ENCODE results near the gene ZRSR2. TPM values are rescaled to one million over a fixed set of nuclear protein-coding genes. Genes with fewer than 3 reads are reported as not detected.
"Not testable (repeated sequence)": the region's sequence is repeated elsewhere in the genome, so short reads cannot be mapped to it uniquely, and the experiment has no call there.

ZRSR2 gene
- polyA plus RNA-seq (ENCODE audit: insufficient read length in 4 of 4) = 10 to 100 TPM; 12.3 to 19.9 (median 16.3) TPM

- DNase-seq (ENCODE audit: low read depth in 4 of 4, low spot score in 2 of 4) = peak; percentile 43 to 62 (median 58)
Observed at GRCh38 chrX:15789979-15790768, at the start of gene ZRSR2. Gene ZRSR2 (plus strand): TSS chrX:15790484. CDS start chrX:15790496, 12 bp downstream.

- DNase-seq (ENCODE audit: low read depth in 4 of 4, low spot score in 2 of 4) = no peak
Observed at GRCh38 chrX:15744181-15744867, 46.0 kb upstream of the ZRSR2 start.

GRCh38 chrX:15745179-15745578 is 45.1 kb upstream of the ZRSR2 start:
- DNase-seq (ENCODE audit: low read depth in 4 of 4, low spot score in 2 of 4) = no peak

- not testable (repeated sequence) for DNase-seq (ENCODE audit: low read depth in 4 of 4, low spot score in 2 of 4)
Observed at GRCh38 chrX:15746651-15747050, 43.6 kb upstream of the ZRSR2 start.

- DNase-seq (ENCODE audit: low read depth in 4 of 4, low spot score in 2 of 4) = no peak
Observed at GRCh38 chrX:15747626-15748173, 42.6 kb upstream of the ZRSR2 start.

- DNase-seq (ENCODE audit: low read depth in 4 of 4, low spot score in 2 of 4) = no peak
Observed at GRCh38 chrX:15748841-15749240, 41.4 kb upstream of the ZRSR2 start.

- DNase-seq (ENCODE audit: low read depth in 4 of 4, low spot score in 2 of 4) = no peak
Observed at GRCh38 chrX:15749642-15750610, 40.4 kb upstream of the ZRSR2 start.

- no peak for DNase-seq (ENCODE audit: low read depth in 4 of 4, low spot score in 2 of 4)
Observed at GRCh38 chrX:15750611-15751154, 39.6 kb upstream of the ZRSR2 start.

GRCh38 chrX:15751155-15751819 is 39.0 kb upstream of the ZRSR2 start:
- DNase-seq (ENCODE audit: low read depth in 4 of 4, low spot score in 2 of 4) = no peak

GRCh38 chrX:15755091-15755490 is 35.2 kb upstream of the ZRSR2 start:
- DNase-seq (ENCODE audit: low read depth in 4 of 4, low spot score in 2 of 4) = no peak

GRCh38 chrX:15758140-15758539 is 32.1 kb upstream of the ZRSR2 start:
- no peak for DNase-seq (ENCODE audit: low read depth in 4 of 4, low spot score in 2 of 4)

GRCh38 chrX:15759886-15760285 is 30.4 kb upstream of the ZRSR2 start:
- DNase-seq (ENCODE audit: low read depth in 4 of 4, low spot score in 2 of 4) = not testable (repeated sequence)

- DNase-seq (ENCODE audit: low read depth in 4 of 4, low spot score in 2 of 4) = no peak
Observed at GRCh38 chrX:15761564-15762191, 28.6 kb upstream of the ZRSR2 start.

GRCh38 chrX:15769300-15769954 is 20.9 kb upstream of the ZRSR2 start:
- no peak for DNase-seq (ENCODE audit: low read depth in 4 of 4, low spot score in 2 of 4)

GRCh38 chrX:15781961-15782699 is 8.2 kb upstream of the ZRSR2 start:
- DNase-seq (ENCODE audit: low read depth in 4 of 4, low spot score in 2 of 4) = no peak

- DNase-seq (ENCODE audit: low read depth in 4 of 4, low spot score in 2 of 4) = no peak
Observed at GRCh38 chrX:15785176-15785750, 5.0 kb upstream of the ZRSR2 start.

GRCh38 chrX:15786915-15787314 is 3.4 kb upstream of the ZRSR2 start:
- no peak for DNase-seq (ENCODE audit: low read depth in 4 of 4, low spot score in 2 of 4)

Data from left renal cortex interstitium (tissue), 4 donors.